GM19463 (cell line): Measurements from ENCODE around the gene URM1.

Source experiments
- ATAC-seq: cut with Tn5 transposase; IDR thresholded peaks from one replicate; pipeline ENCODE4 v1.9.1; 2021; ENCODE audit warnings: mild to moderate bottlenecking, moderate library complexity; ENCODE audit not compliant: unreplicated experiment

Gene URM1

GRCh38 chr9:128424268-128424780 lies 53.1 kb downstream of the URM1 start:
- no peak for ATAC-seq

GRCh38 chr9:128428644-128429512 lies 57.7 kb downstream of the URM1 start:
- no peak for ATAC-seq

- ATAC-seq = no peak
Observed at GRCh38 chr9:128429513-128430086, 58.4 kb downstream of the URM1 start.

GRCh38 chr9:128431207-128431606 lies 60.0 kb downstream of the URM1 start:
- ATAC-seq = no peak

- no peak for ATAC-seq
Observed at GRCh38 chr9:128434340-128434739, 63.2 kb downstream of the URM1 start.

GRCh38 chr9:128435611-128436010 lies 64.4 kb downstream of the URM1 start:
- ATAC-seq = no peak

- no peak for ATAC-seq
Observed at GRCh38 chr9:128438343-128439109, 67.4 kb downstream of the URM1 start.

- ATAC-seq = no peak
Observed at GRCh38 chr9:128439273-128439672, 68.1 kb downstream of the URM1 start.
